ENCODE measurements around the gene SACM1L. TPM values are rescaled to one million over a fixed set of nuclear protein-coding genes. Genes with fewer than 3 reads are reported as not detected.
"Not testable (repeated sequence)": the region's sequence is repeated elsewhere in the genome, so short reads cannot be mapped to it uniquely, and the experiment has no call there.

The SACM1L gene
- total and polyA plus RNA-seq, 4 donors: 12.2 to 35.5 (median 20.5) TPM

DNA sequence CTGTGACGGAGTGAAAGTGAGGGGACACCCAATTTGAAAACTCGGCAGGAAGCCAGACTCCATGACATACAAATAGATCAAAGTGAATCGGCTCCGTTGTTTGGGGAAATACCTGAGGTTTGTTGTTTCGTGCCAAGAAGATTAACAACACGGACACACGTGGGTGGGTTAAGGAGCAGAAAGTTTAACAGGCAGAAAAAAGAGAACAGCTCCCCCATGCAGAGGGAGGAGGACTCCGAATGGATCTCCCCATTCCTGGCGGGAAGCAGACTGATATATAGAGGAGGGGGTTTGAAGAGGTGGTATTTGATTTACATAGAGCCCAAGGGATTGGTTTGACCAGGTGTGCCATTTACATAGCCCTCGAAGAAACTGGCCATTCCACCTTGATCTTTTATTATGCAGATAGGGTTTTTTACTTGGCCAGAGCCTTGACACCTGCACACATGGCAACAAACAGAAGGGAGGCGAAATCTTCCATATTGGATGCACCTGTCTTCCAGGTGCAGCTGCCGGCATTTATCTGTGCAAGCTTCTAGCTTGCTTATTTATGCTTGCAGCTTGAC, 4.8 kb upstream of the SACM1L start (continued):
- TF ChIP-seq RAD21 (IDR thresholded peaks at IDR 0.05) (no peak), CTCF (IDR thresholded peaks at IDR 0.05; ENCODE audit: low read depth, low read length, missing input control) (no peak), GABPA (IDR thresholded peaks at IDR 0.05 in 1 of 2, conservative IDR thresholded peaks at IDR 0.05 in 1 of 2) (no peak), HNF4A (conservative IDR thresholded peaks at IDR 0.05) (no peak), TAF1 (conservative IDR thresholded peaks at IDR 0.05) (no peak)

GRCh38 chr3:45685722-45686121, 3.5 kb upstream of the SACM1L start:
- not testable (repeated sequence) for H3K27ac ChIP-seq (ENCODE audit: low read depth in 1 of 2, low read length in 2 of 2); H3K36me3 ChIP-seq (ENCODE audit: control insufficient read depth in 4 of 4, insufficient read depth in 3 of 4, low read depth in 1 of 4, low read length in 3 of 4); H3K4me3 ChIP-seq (ENCODE audit: low read depth in 1 of 3, low read length in 3 of 3); H3K27me3 ChIP-seq (ENCODE audit: control insufficient read depth in 4 of 4, insufficient read depth in 4 of 4, low read length in 3 of 4); H3K9ac ChIP-seq (ENCODE audit: low read depth in 1 of 2, low read length in 2 of 2); H3K9me3 ChIP-seq (ENCODE audit: control insufficient read depth in 4 of 4, low read length in 3 of 4); DNase-seq (ENCODE audit: low spot score)
- 58% methylated on average over 4 of the region's 4 CpGs for WGBS
- H3K4me1 ChIP-seq (ENCODE audit: control insufficient read depth in 4 of 4, insufficient read depth in 4 of 4, low read length in 3 of 4): peaks cover 0 to 30% (median 13%) of the 10 kb centered on the region in 4 donors

- Histone ChIP-seq H3K27ac (ENCODE audit: low read depth in 1 of 2, low read length in 2 of 2) (no peak overlapping the region), H3K9me3 (ENCODE audit: control insufficient read depth in 4 of 4, low read length in 3 of 4) (no peaks in the 10 kb centered on the region), H3K9ac (ENCODE audit: low read depth in 1 of 2, low read length in 2 of 2) (no peak overlapping the region), H3K36me3 (ENCODE audit: control insufficient read depth in 4 of 4, insufficient read depth in 3 of 4, low read depth in 1 of 4, low read length in 3 of 4) (no peaks in the 10 kb centered on the region), H3K4me3 (ENCODE audit: low read depth in 1 of 3, low read length in 3 of 3) (no peak overlapping the region), H3K4me1 (ENCODE audit: control insufficient read depth in 4 of 4, insufficient read depth in 4 of 4, low read length in 3 of 4) (peaks cover 0 to 40% (median 21%) of the 10 kb centered on the region in 4 donors), H3K27me3 (ENCODE audit: control insufficient read depth in 4 of 4, insufficient read depth in 4 of 4, low read length in 3 of 4) (no peaks in the 10 kb centered on the region)
- 92% methylated on average over 7 of the region's 7 CpGs for WGBS
- TF ChIP-seq RAD21 (IDR thresholded peaks at IDR 0.05) (no peak), RXRA (IDR thresholded peaks at IDR 0.05) (no peak), TAF1 (conservative IDR thresholded peaks at IDR 0.05) (no peak), ATF3 (IDR thresholded peaks at IDR 0.05) (no peak), FOXA2 (IDR thresholded peaks at IDR 0.05) (no peak), MAX (IDR thresholded peaks at IDR 0.05) (no peak), HNF4A (conservative IDR thresholded peaks at IDR 0.05) (no peak), YY1 (IDR thresholded peaks at IDR 0.05) (no peak), CTCF (IDR thresholded peaks at IDR 0.05; ENCODE audit: low read depth, low read length, missing input control) (no peak), FOXA1 (IDR thresholded peaks at IDR 0.05) (no peak), JUND (IDR thresholded peaks at IDR 0.05) (no peak), NR2F2 (IDR thresholded peaks at IDR 0.05) (no peak), EGR1 (IDR thresholded peaks at IDR 0.05; ENCODE audit: low read depth in 2 of 2) (no peak), GABPA (IDR thresholded peaks at IDR 0.05 in 1 of 2, conservative IDR thresholded peaks at IDR 0.05 in 1 of 2) (no peak), HNF4G (IDR thresholded peaks at IDR 0.05) (no peak), REST (IDR thresholded peaks at IDR 0.05) (no peak), SP1 (IDR thresholded peaks at IDR 0.05) (no peak)
- TF ChIP-seq, protein P1, sequence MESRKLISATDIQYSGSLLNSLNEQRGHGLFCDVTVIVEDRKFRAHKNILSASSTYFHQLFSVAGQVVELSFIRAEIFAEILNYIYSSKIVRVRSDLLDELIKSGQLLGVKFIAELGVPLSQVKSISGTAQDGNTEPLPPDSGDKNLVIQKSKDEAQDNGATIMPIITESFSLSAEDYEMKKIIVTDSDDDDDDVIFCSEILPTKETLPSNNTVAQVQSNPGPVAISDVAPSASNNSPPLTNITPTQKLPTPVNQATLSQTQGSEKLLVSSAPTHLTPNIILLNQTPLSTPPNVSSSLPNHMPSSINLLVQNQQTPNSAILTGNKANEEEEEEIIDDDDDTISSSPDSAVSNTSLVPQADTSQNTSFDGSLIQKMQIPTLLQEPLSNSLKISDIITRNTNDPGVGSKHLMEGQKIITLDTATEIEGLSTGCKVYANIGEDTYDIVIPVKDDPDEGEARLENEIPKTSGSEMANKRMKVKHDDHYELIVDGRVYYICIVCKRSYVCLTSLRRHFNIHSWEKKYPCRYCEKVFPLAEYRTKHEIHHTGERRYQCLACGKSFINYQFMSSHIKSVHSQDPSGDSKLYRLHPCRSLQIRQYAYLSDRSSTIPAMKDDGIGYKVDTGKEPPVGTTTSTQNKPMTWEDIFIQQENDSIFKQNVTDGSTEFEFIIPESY (IDR thresholded peaks at IDR 0.05): no peak
- DNase-seq (ENCODE audit: low spot score): no peak
Observed at GRCh38 chr3:45686850-45687249, 2.3 kb upstream of the SACM1L start.

All from liver (tissue), 9 donors.